K562 (cell line): Measurements from ENCODE around the gene DUOXA2. TPM values are rescaled to one million over a fixed set of nuclear protein-coding genes. Genes with fewer than 3 reads are reported as not detected.

Experiments
- ATAC-seq: fragments of 200-7000 bp; cut with Tn5 transposase; 3 replicates; pipeline ENCODE4 v1.9.1; 2020; ENCODE audit warnings: moderate library complexity
- BruUV-seq: library from RNA; stranded (reverse); fragments of 400-500 nt; replicated peaks from 2 replicates; lab custom pipeline; 2021; lab: Mats Ljungman, UMichigan
- CTCF ChIA-PET: fragments of 300-600 bp; formaldehyde crosslinking; extraction: SDS; loops from one replicate; lab custom pipeline; 2021; ENCODE audit warnings: low intra/inter-chr PET ratio; lab: Yijun Ruan, JAX
- POLR2A ChIA-PET: fragments of 300-600, 350-650 bp; sonication (Branson Sonifier 250); formaldehyde crosslinking; extraction: SDS; loops from one replicate; lab custom pipeline; 2021; ENCODE audit warnings: antibody characterized with exemption, inconsistent platforms; lab: Yijun Ruan, JAX
- DNase-seq, 4 experiments: peaks; one replicate each; pipeline versions ENCODE4 v3.0.0 to v3.0.0-alpha.2; 2011 to 2018; ENCODE audit warnings: low spot score in 3 of 4, mixed read lengths in 3 of 4; ENCODE audit errors: extremely low read depth in 1 of 4
- FAIRE-seq: peaks from 2 replicates; lab custom pipeline; 2011; peaks lifted over from hg19 to GRCh38; lab: Jason Lieb, UNC
- H2AFZ ChIP-seq: 2 replicates; pipeline ENCODE4 v1.6.0; 2011; ENCODE audit warnings: low read depth, low read length, control low read depth, inconsistent platforms
- H3K27ac ChIP-seq: fragments of 200-600 bp; 3 replicates; pipeline ENCODE4 v1.8.0; 2011; ENCODE audit warnings: low read depth, mild to moderate bottlenecking, control low read depth, inconsistent platforms, low read length, moderate library complexity, mixed read lengths; ENCODE audit errors: extremely low read depth
- H3K27me3 ChIP-seq, 2 experiments: fragments of 300-600 bp in 1 of 2; 2 replicates in 1 of 2; 3 replicates in 1 of 2; pipeline versions ENCODE4 v1.6.0 to v1.8.0; 2011; ENCODE audit warnings: inconsistent platforms in 2 of 2, low read length in 2 of 2, mild to moderate bottlenecking in 1 of 2, mixed read lengths in 1 of 2, moderate library complexity in 1 of 2; ENCODE audit not compliant: control insufficient read depth in 2 of 2, insufficient read depth in 2 of 2
- H3K36me3 ChIP-seq: fragments of 300-600 bp; 3 replicates; pipeline ENCODE4 v1.8.0; 2011; ENCODE audit warnings: mild to moderate bottlenecking, low read length, inconsistent platforms; ENCODE audit not compliant: control insufficient read depth, insufficient read depth
- H3K4me1 ChIP-seq, 2 experiments: fragments of 200-600 bp in 1 of 2; replicated peaks in 1 of 2; 2 replicates in 1 of 2; 3 replicates in 1 of 2; pipeline versions ENCODE4 v1.5.1 to v1.8.0; 2011; ENCODE audit warnings: inconsistent platforms in 2 of 2, low read length in 2 of 2, mild to moderate bottlenecking in 1 of 2, mixed read lengths in 1 of 2, moderate library complexity in 1 of 2; ENCODE audit not compliant: control insufficient read depth in 2 of 2, insufficient read depth in 2 of 2
- H3K4me2 ChIP-seq: 2 replicates; pipeline ENCODE4 v1.6.1; 2011; ENCODE audit warnings: low read length, control low read depth, inconsistent platforms, mixed read lengths; ENCODE audit not compliant: insufficient read depth
- H3K4me3 ChIP-seq: fragments of 200-600 bp; sonication (generic), shearing (Covaris generic); 2 replicates; pipeline ENCODE4 v1.5.1; 2016; ENCODE audit warnings: control low read depth, inconsistent platforms
- H3K79me2 ChIP-seq: fragments of 200-600 bp; 3 replicates; pipeline ENCODE4 v1.8.0; 2011; ENCODE audit warnings: low read length, inconsistent platforms; ENCODE audit not compliant: control insufficient read depth, insufficient read depth
- H3K9ac ChIP-seq, 2 experiments: 2 replicates each; pipeline versions ENCODE4 v1.6.0 to v1.6.1; 2011; ENCODE audit warnings: low read depth in 2 of 2, low read length in 2 of 2, control low read depth in 1 of 2, inconsistent platforms in 1 of 2, mild to moderate bottlenecking in 1 of 2, mixed read lengths in 1 of 2; ENCODE audit not compliant: insufficient read depth in 1 of 2
- H3K9me1 ChIP-seq: one replicate; pipeline ENCODE4 v1.6.0; 2011; ENCODE audit warnings: inconsistent platforms, mild to moderate bottlenecking, low read length, moderate library complexity; ENCODE audit not compliant: control insufficient read depth, insufficient read depth
- H3K9me3 ChIP-seq: replicated peaks from 2 replicates; pipeline ENCODE4 v1.5.1; 2011; ENCODE audit warnings: low read depth, low read length, inconsistent platforms; ENCODE audit not compliant: control insufficient read depth, insufficient read depth
- H4K20me1 ChIP-seq: replicated peaks from 2 replicates; pipeline ENCODE4 v1.6.1; 2011; ENCODE audit warnings: low read length, inconsistent platforms, mixed read lengths; ENCODE audit not compliant: control insufficient read depth, insufficient read depth
- CBX3 ChIP-seq, 2 experiments: IDR thresholded peaks; 1 replicate in 1 of 2; 2 replicates in 1 of 2; pipeline ENCODE4 v1.6.1; 2012; ENCODE audit warnings: inconsistent platforms in 2 of 2, low read length in 2 of 2, borderline replicate concordance in 1 of 2, control low read depth in 1 of 2
- CC2D1A ChIP-seq: fragments of 450-650 bp; IDR thresholded peaks from 2 replicates; pipeline ENCODE4 v1.6.1; 2017; ENCODE audit warnings: mild to moderate bottlenecking
- GABPA ChIP-seq: fragments of 200-800 bp; sonication (Bioruptor generic); conservative IDR thresholded peaks from 2 replicates; pipeline ENCODE4 v1.6.1; 2016; ENCODE audit warnings: low read depth, missing genetic modification characterization, missing compliant biosample characterization
- ILK ChIP-seq: fragments of 450-650 bp; IDR thresholded peaks from 2 replicates; pipeline ENCODE4 v1.6.1; 2016; ENCODE audit warnings: missing genetic modification characterization, low read depth, mild to moderate bottlenecking, missing compliant biosample characterization, moderate library complexity, borderline replicate concordance
- POLR2G ChIP-seq: fragments of 200-400 bp; formaldehyde crosslinking; IDR thresholded peaks from 2 replicates; pipeline ENCODE4 v1.6.1; 2017; ENCODE audit warnings: low read depth, mild to moderate bottlenecking, antibody characterized with exemption, low read length, moderate library complexity
- WGBS: fragments of 100-300 bp; shearing (Covaris generic); methylation state at CpG from one replicate; pipeline ENCODE4 v1.1.6; 2016; ENCODE audit warnings: low coverage, mixed read lengths; ENCODE audit not compliant: insufficient coverage; ENCODE audit errors: missing lambda C conversion rate; 5-methylcytosine and 5-hydroxymethylcytosine counted together
- in situ Hi-C: fragments of 300-500 bp; cut with MboI; formaldehyde crosslinking; loops from 4 replicates; pipeline ENCODE4 v1.15.0; 2018; ENCODE audit warnings: inconsistent platforms, mixed read lengths
- intact Hi-C: fragments of 100-400 bp; cut with micrococcal nuclease; formaldehyde crosslinking; loops from 2 replicates; pipeline ENCODE4 v1.14.2; 2022
- polyA plus RNA-seq, 8 experiments: library from polyadenylated mRNA; depleted of rRNA in 4 of 8; stranded (reverse) in 5 of 8; unstranded in 3 of 8; fragments of >200 nt; fragmentation: Nextera tagmentation in 2 of 8; fragmentation: Illumina TruSeq in 1 of 8; extraction: Ambion mirVana in 2 of 8; extraction: Trizol in 1 of 8; gene quantifications; 2 replicates each; pipeline versions ENCODE4 v1.2.1 to v1.2.3, GENCODE V29; 2011 to 2014; ENCODE audit warnings: inconsistent platforms in 1 of 8, missing spikeins in 1 of 8
- total RNA-seq, 7 experiments: library from RNA; depleted of rRNA in 6 of 7; stranded (reverse); fragments of >200 nt in 6 of 7; fragmentation: Illumina TruSeq in 2 of 7; extraction: Trizol in 2 of 7; gene quantifications; 2 replicates each; pipeline versions ENCODE4 v1.2.1 to v1.2.3, GENCODE V29; 2011 to 2021; ENCODE audit warnings: low replicate concordance in 1 of 7

Gene DUOXA2
- total and polyA plus RNA-seq, 9 of the 15 experiments (the other 6 are each of a cell fraction or from before 2014, with no cell fraction given), result not detected

- no peak for ATAC-seq
- no peak for DNase-seq
- in situ Hi-C loops (no loop called here), intact Hi-C loops (loop anchor here (5.0 to 10.0 kb wide), 2 partner anchors 241 to 453 kb away; a partner anchor contains a TSS)
- Histone ChIP-seq H2AFZ (no peak overlapping the region), H3K9me3 (no peaks in the 10 kb centered on the region), H3K4me1 (peaks cover 15 to 16% of the 10 kb centered on the region in 2 experiments; a peak in 4 of 5 replicates), H3K9ac (no peak overlapping the region; a peak in 1 of 4 replicates), H4K20me1 (peaks cover 5% of the 10 kb centered on the region; the same call in 1 of the 2 replicates), H3K27ac (no peak overlapping the region), H3K27me3 (no peaks in the 10 kb centered on the region), H3K36me3 (no peaks in the 10 kb centered on the region), H3K9me1 (no peaks in the 10 kb centered on the region), H3K79me2 (peaks cover 3% of the 10 kb centered on the region; the same call in 1 of the 3 replicates), H3K4me2 (no peak overlapping the region), H3K4me3 (no peak overlapping the region)
- no peak for FAIRE-seq
- TF ChIP-seq CC2D1A, result no peak
- peak; percentile 29; the same call in 1 of the 2 replicates for TF ChIP-seq POLR2G
- TF ChIP-seq GABPA (tag), result no peak
- no peak for TF ChIP-seq CBX3 (IDR thresholded peaks at IDR 0.05; ENCODE audit: borderline replicate concordance in 1 of 2, low read length in 2 of 2)
- no peak for TF ChIP-seq ILK (tag)
- CTCF ChIA-PET, result interaction anchor here (4.3 kb wide), 1 partner anchor 296 kb away, joined by 48 read pairs; no protein-coding TSS in a partner anchor
- POLR2A ChIA-PET, result no interaction called here
- no TSS peak for BruUV-seq
- WGBS, result 51% methylated on average over 8 of the region's 14 CpGs
Observed at GRCh38 chr15:45161666-45162065, 47.5 kb downstream of the DUOXA2 start.
